ENCODE measurements around the gene DMD.

DNA sequence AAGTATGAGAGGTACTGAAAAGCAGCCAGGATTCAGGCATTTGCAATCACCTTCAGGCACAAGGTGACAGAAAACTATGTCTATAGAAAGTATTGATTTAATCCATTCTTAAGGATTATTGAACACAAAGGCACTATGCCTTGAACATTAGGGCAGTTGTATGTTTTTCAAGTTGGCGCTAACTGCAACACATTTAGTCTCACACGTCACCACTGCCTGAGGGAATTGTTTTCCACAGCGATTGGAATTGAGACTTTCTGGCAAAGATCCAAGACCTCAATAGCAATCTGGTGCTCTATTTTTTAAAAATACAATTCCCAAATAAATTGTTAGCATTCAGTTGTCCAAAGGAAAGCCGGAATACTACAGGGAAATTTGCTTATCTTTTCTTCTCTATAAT is 2086.8 kb downstream of the DMD start:
- TF ChIP-seq RFX5 (IDR thresholded peaks at IDR 0.05; ENCODE audit: borderline replicate concordance, low read depth, low read length) (no peak), CTCF (IDR thresholded peaks at IDR 0.05; ENCODE audit: control extremely low read depth in 1 of 3, insufficient read depth in 1 of 3, low read depth in 1 of 3, low read length in 3 of 3) (no peak), JUND (IDR thresholded peaks at IDR 0.05; ENCODE audit: low read length) (no peak), POLR2A (IDR thresholded peaks at IDR 0.05; ENCODE audit: control extremely low read depth in 1 of 2, low read depth in 2 of 2, low read length in 2 of 2) (no peak), EZH2 (IDR thresholded peaks at IDR 0.05; ENCODE audit: low read depth, low read length, severe bottlenecking) (no peak), SRF (IDR thresholded peaks at IDR 0.05; ENCODE audit: low read depth, low read length) (no peak), SIN3A (conservative IDR thresholded peaks at IDR 0.05 in 1 of 2, IDR thresholded peaks at IDR 0.05 in 1 of 2; ENCODE audit: low read depth in 1 of 2, low read length in 2 of 2) (no peak)
- TF ChIP-seq, protein P1, sequence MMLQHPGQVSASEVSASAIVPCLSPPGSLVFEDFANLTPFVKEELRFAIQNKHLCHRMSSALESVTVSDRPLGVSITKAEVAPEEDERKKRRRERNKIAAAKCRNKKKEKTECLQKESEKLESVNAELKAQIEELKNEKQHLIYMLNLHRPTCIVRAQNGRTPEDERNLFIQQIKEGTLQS (IDR thresholded peaks at IDR 0.05; ENCODE audit: insufficient read depth, low read depth, low read length) = no peak

Measured in H1 (cell line).